Caco-2 (cell line): Measurements from ENCODE around the gene TMA7. TPM values are rescaled to one million over a fixed set of nuclear protein-coding genes. Genes with fewer than 3 reads are reported as not detected.

Experiments
- BruUV-seq: library from RNA; stranded (reverse); fragments of 400-500 nt; replicated peaks from 2 replicates; lab custom pipeline; 2021; lab: Mats Ljungman, UMichigan
- CTCF ChIA-PET: fragments of 300-600 bp; sonication (Branson Sonifier 250); formaldehyde crosslinking; loops from one replicate; lab custom pipeline; 2022; ENCODE audit warnings: antibody characterized with exemption; lab: Charles Lee
- POLR2A ChIA-PET: fragments of 300-600 bp; sonication (Branson Sonifier 250); formaldehyde crosslinking; loops from one replicate; lab custom pipeline; 2022; ENCODE audit warnings: antibody characterized with exemption; lab: Charles Lee
- DNase-seq, 2 experiments: peaks; one replicate each; pipeline versions ENCODE4 v3.0.0 to v3.0.0-alpha.2; 2020 to 2022
- H3K27me3 ChIP-seq: replicated peaks from 2 replicates; pipeline ENCODE4 v1.6.0; 2011; ENCODE audit warnings: low read length; ENCODE audit not compliant: control insufficient read depth, insufficient read depth
- H3K36me3 ChIP-seq: 2 replicates; pipeline ENCODE4 v1.5.1; 2011; ENCODE audit warnings: low read length; ENCODE audit not compliant: control insufficient read depth, insufficient read depth
- H3K4me1 ChIP-seq: fragments of 250-450 bp; sonication (Bioruptor Pico); 2 replicates; pipeline ENCODE4 v1.5.1; 2020; ENCODE audit warnings: mild to moderate bottlenecking
- H3K4me3 ChIP-seq: 2 replicates; pipeline ENCODE4 v1.5.1; 2011; ENCODE audit warnings: low read depth, mild to moderate bottlenecking, control low read depth, low read length
- H3K9me3 ChIP-seq: fragments of 250-450 bp; sonication (Bioruptor Pico); 2 replicates; pipeline ENCODE4 v1.5.1; 2020; ENCODE audit warnings: mild to moderate bottlenecking, moderate library complexity
- H3K27ac Mint-ChIP-seq: one replicate; pipeline ENCODE4 v1.8.0; 2022; ENCODE audit warnings: mixed read lengths; ENCODE audit not compliant: unreplicated experiment
- H3K27me3 Mint-ChIP-seq: one replicate; pipeline ENCODE4 v1.8.0; 2022; ENCODE audit warnings: mixed read lengths; ENCODE audit not compliant: insufficient read depth, unreplicated experiment
- H3K36me3 Mint-ChIP-seq: one replicate; pipeline ENCODE4 v1.8.0; 2022; ENCODE audit warnings: mild to moderate bottlenecking, mixed read lengths; ENCODE audit not compliant: insufficient read depth, unreplicated experiment
- H3K4me1 Mint-ChIP-seq: one replicate; pipeline ENCODE4 v1.8.0; 2022; ENCODE audit warnings: low read depth, mixed read lengths; ENCODE audit not compliant: unreplicated experiment
- H3K4me3 Mint-ChIP-seq: one replicate; pipeline ENCODE4 v1.8.0; 2022; ENCODE audit warnings: mild to moderate bottlenecking, moderate library complexity, mixed read lengths; ENCODE audit not compliant: unreplicated experiment
- H3K9me3 Mint-ChIP-seq: one replicate; pipeline ENCODE4 v1.8.0; 2022; ENCODE audit warnings: mixed read lengths; ENCODE audit not compliant: unreplicated experiment
- CTCF ChIP-seq, 2 experiments: fragments of 200-600 bp in 1 of 2; IDR thresholded peaks; 1 replicate in 1 of 2; 2 replicates in 1 of 2; pipeline versions ENCODE4 v1.5.1 to v1.8.0; 2011 to 2022; ENCODE audit warnings: antibody characterized with exemption in 1 of 2, control low read depth in 1 of 2, inconsistent platforms in 1 of 2, low read depth in 1 of 2, low read length in 1 of 2, mild to moderate bottlenecking in 1 of 2, moderate library complexity in 1 of 2; ENCODE audit not compliant: insufficient read depth in 1 of 2, severe bottlenecking in 1 of 2, unreplicated experiment in 1 of 2
- intact Hi-C: fragments of 100-400 bp; cut with micrococcal nuclease; formaldehyde crosslinking; loops from one replicate; pipeline ENCODE4 v1.10.0; 2022; ENCODE audit not compliant: unreplicated experiment
- total RNA-seq: library from RNA; stranded (reverse); gene quantifications from 2 replicates; pipeline ENCODE4 v1.2.3, GENCODE V29; 2022

Gene TMA7
- total RNA-seq, 1 experiment from 2014 or later: 205 TPM

DNA sequence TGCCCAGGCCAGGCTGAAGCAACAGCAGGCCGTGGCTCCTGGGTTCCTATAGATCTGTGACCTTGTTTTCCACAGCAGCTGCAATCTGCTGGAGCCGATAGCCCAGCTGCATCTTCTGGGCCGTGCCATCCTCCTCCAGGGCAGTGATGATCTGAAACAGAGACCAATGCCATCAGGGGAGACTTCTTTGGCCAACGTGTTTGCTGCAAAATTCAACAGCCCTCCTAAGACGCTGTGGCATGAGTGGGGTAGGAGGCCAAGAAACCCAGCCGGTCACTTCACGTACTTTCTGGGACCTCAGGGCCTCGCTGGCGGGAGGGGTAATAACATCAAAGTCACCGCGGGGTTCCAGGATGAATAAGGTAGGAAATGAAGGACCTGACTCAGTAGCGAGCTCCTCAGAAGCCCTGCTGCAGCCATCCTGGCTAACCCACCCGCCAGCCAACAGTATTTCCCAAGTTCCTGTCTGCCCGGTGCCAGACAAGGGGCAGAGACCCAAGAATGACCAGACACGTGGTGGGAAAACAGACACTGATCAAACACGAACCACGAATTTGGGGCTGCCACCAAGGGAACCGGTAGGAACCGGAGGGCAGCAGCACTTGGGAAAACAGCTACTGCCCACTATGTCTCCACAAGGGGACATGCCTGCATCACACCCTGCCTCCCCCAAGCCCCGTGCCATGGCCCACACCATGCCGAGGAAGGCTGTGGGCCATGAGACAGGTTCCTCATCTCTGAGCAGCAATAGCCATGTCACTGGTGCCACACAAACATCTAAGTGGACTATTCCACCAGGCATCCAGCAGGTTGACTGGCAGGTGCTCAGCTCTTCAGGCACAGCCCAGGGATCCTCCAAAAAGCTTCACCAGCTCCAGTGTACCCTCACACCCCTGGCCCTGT, 35.4 kb upstream of the TMA7 start:
- BruUV-seq: no TSS peak
- intact Hi-C loops: no loop called here

DNA sequence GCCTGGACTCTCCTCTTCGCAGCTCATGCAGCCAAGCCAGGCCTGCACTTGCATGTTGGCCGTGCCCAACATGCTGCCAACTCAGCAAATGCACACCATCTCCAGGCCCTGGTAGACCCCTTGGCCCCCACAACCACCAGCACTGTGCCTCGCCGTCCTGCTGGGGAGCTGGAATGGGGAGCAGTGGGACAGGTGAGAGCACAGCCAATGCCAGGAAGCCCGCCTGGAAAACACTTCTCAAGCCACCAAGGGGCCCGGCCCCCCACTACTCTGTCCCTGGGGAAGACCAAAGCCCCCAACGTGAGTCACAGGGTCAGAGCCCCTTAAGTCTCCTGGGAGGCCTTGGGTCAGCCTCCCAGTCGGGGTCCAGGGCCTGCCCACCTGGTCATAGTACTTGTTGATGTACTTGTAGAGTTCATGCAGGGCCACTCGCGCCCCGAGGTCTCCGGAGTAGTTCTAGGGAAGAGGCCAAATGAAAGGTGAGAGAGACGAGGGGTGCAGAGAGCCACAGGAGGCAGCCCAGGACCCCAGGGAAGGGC, 34.6 kb upstream of the TMA7 start:
- no peak for DNase-seq
- CTCF ChIA-PET: interaction anchor here (12.8 kb wide), 1 partner anchor 29 kb away, joined by 405 read pairs; no protein-coding TSS in a partner anchor
- no peaks in the 10 kb centered on the region for H3K27me3 Mint-ChIP-seq
- H3K9me3 Mint-ChIP-seq: no peaks in the 10 kb centered on the region
- Histone ChIP-seq H3K4me1 (no peaks in the 10 kb centered on the region), H3K36me3 (peaks cover 6% of the 10 kb centered on the region), H3K27me3 (no peaks in the 10 kb centered on the region), H3K4me3 (no peak overlapping the region), H3K9me3 (no peaks in the 10 kb centered on the region)
- intact Hi-C loops: no loop called here
- H3K4me3 Mint-ChIP-seq: no peak overlapping the region
- H3K4me1 Mint-ChIP-seq: no peaks in the 10 kb centered on the region
- POLR2A ChIA-PET: no interaction called here
- peaks cover 75% of the 10 kb centered on the region for H3K36me3 Mint-ChIP-seq
- no peak for TF ChIP-seq CTCF (IDR thresholded peaks at IDR 0.05; ENCODE audit: insufficient read depth in 1 of 2, low read depth in 1 of 2, low read length in 1 of 2, severe bottlenecking in 1 of 2, unreplicated experiment in 1 of 2)
- peak overlapping the region; percentile 37 for H3K27ac Mint-ChIP-seq
- no TSS peak for BruUV-seq

More for the DNA sequence above, 35.4 kb upstream of the TMA7 start:
- no peaks in the 10 kb centered on the region for H3K4me1 ChIP-seq
- no peak overlapping the region for H3K4me3 ChIP-seq
- TF ChIP-seq CTCF (IDR thresholded peaks at IDR 0.05; ENCODE audit: insufficient read depth in 1 of 2, low read depth in 1 of 2, low read length in 1 of 2, severe bottlenecking in 1 of 2, unreplicated experiment in 1 of 2): no peak
- Mint-ChIP-seq H3K9me3 (no peaks in the 10 kb centered on the region), H3K36me3 (peaks cover 69% of the 10 kb centered on the region), H3K27me3 (no peaks in the 10 kb centered on the region), H3K27ac (no peak overlapping the region), H3K4me1 (peaks cover 7% of the 10 kb centered on the region), H3K4me3 (no peak overlapping the region)
- no peaks in the 10 kb centered on the region for H3K9me3 ChIP-seq
- CTCF ChIA-PET: interaction anchor here (12.8 kb wide), 1 partner anchor 30 kb away, joined by 405 read pairs; no protein-coding TSS in a partner anchor
- H3K36me3 ChIP-seq: peaks cover 5% of the 10 kb centered on the region
- POLR2A ChIA-PET: no interaction called here
- peak in 1 of 2 experiments; percentile 23 for DNase-seq
- no peaks in the 10 kb centered on the region for H3K27me3 ChIP-seq

- peak in 1 of 2 experiments; percentile 0 for DNase-seq
- intact Hi-C loops: no loop called here
- Mint-ChIP-seq H3K27me3 (no peaks in the 10 kb centered on the region), H3K36me3 (peaks cover 76% of the 10 kb centered on the region), H3K9me3 (no peaks in the 10 kb centered on the region), H3K27ac (peak overlapping the region; percentile 37), H3K4me1 (no peaks in the 10 kb centered on the region), H3K4me3 (no peak overlapping the region)
- no TSS peak for BruUV-seq
- no peaks in the 10 kb centered on the region for H3K4me1 ChIP-seq
- H3K4me3 ChIP-seq: no peak overlapping the region
- TF ChIP-seq CTCF (IDR thresholded peaks at IDR 0.05; ENCODE audit: insufficient read depth in 1 of 2, low read depth in 1 of 2, low read length in 1 of 2, severe bottlenecking in 1 of 2, unreplicated experiment in 1 of 2): no peak
- H3K27me3 ChIP-seq: no peaks in the 10 kb centered on the region
- peaks cover 9% of the 10 kb centered on the region for H3K36me3 ChIP-seq
- H3K9me3 ChIP-seq: no peaks in the 10 kb centered on the region
- POLR2A ChIA-PET: no interaction called here
- CTCF ChIA-PET: interaction anchor here (12.8 kb wide), 1 partner anchor 29 kb away, joined by 405 read pairs; no protein-coding TSS in a partner anchor
These were observed 34.1 kb upstream of the TMA7 start for GRCh38 chr3:48405971-48406370.
